HG03025 (cell line): Measurements from ENCODE around the gene SSTR3.
"Not testable (repeated sequence)": the region's sequence is repeated elsewhere in the genome, so short reads cannot be mapped to it uniquely, and the experiment has no call there.

Source experiments
- ATAC-seq: cut with Tn5 transposase; IDR thresholded peaks from one replicate; pipeline ENCODE4 v1.9.1; 2021; ENCODE audit warnings: mild to moderate bottlenecking, moderate library complexity; ENCODE audit not compliant: unreplicated experiment, low FRiP score

Gene SSTR3

DNA sequence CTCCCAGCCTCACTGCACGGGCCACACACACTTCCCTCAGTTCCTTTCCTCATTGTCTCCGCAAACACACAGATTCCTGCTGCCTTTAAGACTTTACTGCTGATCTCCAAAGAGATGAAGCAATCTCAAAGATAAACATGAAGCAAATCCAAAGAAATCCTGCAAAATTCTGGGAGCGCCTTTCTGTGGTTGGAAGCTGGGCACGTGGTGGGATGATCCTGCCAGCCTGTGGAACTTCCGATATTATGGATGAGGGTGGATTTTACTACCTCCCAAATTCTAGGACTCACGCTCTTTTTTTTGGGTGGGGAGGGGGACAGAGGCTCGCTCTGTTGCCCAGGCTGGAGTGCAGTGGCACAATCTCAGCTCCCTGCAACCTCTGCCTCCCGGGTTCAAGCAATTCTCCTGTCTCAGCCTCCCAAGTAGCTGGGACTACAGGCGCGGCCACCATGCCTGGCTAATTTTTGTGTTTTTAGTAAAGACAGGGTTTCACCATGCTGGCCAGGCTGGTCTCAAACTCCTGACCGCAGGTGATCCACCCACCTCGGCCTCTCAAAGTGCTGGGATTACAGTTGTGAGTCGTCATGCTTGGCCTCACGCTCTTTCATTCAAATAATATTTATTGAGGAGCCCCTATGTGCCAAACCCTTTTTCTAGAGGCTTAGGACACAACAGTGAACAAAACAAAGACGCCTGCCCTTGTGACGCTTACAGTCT, 41.4 kb downstream of the SSTR3 start:
- ATAC-seq: not testable (repeated sequence)

DNA sequence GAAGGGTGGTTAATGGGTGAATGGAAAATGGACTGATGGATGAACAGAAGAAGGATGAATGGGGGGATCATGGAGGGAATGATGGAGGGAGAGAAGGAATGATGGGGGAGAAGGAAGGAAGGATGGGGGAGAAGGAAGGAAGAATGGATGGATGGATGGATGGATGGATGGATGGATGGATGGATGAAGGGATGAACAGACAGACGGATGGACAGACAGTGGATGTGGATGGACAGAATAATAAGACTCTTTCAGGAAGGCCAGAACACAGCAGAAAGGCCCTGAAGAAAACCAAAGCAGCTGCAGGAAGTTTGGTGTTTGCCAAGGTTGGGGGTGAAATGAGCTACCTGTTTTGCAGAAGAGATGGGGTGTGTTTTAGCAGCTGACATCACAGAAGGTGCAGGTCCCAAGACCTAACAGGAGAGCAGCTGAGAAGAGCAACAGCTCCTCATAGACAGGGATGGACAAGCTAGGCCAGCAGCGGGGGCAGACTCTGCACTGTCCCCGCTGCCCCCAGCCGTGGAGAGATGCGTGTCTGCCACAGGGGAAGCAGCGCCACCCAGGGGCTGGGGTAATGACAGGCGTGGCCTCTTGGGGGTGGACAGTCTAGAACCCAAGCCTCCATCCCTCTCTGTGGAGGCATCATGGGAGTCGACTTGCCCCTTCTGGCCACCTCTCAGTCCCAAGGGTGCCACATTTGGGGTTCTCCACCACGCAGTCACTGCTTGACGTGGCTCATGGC, 42.2 kb downstream of the SSTR3 start:
- no peak for ATAC-seq

DNA sequence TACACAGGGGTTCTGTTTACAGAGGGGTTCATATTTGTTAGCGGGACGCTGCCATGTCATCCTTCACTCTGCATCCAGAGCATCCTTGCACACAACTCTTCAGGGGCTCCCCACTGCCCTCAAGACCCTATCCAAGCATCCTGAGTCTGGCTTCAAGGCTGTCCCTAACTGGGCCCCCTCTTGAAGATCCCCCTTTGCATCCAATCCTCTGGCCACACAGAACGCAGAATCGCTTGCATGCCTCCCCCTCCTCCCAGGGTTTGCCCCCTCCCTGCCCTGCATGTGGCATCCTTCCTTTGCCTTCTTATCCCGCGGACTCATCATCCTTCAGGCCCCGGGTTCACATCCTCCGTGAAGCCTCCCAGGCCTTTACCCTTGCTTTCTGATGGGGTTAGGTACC, 42.9 kb downstream of the SSTR3 start:
- ATAC-seq: no peak

DNA sequence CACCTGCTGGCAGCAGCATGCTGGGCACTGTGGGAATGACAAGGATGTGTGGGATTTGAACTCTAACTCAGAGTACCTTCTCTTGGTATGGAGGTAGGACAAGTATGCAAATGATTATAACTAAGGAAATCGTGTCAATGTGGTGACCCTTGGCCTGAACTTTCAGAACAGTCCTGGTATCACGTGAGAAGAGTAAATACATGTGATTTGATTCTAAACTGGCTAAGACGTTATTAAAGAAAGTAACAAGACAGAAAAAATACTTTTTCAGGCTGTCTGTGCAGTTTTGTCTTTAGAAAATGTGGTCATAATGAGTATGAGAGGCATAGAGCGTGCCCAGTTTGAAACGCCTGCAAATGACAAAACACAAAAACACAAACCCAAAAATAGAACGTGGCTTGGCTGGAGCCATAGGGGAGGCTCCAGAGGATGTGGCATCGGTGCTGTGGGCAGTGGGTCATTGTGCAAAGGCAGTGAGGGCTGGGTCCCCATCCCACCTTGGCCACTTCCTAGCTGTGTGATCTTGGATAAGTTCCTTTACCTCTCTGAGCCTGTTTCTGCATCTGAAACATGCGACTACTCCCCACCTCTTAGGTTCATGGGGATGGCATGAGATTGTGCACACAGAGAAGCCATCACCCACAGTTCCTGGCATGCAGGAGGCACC, 44.2 kb downstream of the SSTR3 start:
- no peak for ATAC-seq

DNA sequence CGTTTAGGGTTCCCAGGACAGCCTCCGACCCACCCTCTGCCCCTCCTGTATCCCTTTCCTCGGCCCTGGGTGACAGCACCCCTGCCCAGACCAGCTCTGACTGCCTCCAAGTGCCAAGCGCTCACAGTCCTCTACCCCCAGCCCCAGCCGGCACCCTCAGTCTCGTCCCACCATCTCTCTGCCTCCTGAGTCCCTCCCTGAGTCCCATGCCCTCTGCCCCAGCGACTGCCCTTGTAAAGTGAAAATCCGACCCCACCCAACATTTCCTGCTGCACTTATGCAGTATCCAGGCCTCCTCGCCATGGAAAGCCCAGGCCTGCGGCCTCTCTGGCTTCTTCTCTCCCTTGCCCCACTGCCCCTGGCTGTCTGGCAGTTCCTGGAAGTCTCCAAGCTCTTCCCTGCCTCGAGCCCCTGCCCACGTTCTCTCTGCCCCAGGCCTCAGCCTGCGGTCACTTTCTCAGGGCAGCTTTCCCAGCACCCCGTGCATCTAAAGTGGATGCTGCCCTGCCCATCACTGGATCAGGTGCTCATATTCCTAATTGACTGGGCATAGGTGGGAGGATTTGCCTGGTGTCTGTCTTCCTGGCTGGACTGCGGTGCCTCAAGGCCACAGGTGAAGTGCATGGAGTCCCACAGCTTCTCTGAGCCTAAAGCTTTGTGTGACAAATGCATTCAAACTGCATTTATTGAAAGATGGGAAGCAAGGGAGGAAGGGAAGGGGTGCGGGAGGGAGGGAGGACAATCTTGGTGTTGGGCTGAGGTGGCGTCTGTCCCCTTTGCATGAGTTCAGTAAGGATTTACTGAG, 44.9 kb downstream of the SSTR3 start:
- no peak for ATAC-seq

DNA sequence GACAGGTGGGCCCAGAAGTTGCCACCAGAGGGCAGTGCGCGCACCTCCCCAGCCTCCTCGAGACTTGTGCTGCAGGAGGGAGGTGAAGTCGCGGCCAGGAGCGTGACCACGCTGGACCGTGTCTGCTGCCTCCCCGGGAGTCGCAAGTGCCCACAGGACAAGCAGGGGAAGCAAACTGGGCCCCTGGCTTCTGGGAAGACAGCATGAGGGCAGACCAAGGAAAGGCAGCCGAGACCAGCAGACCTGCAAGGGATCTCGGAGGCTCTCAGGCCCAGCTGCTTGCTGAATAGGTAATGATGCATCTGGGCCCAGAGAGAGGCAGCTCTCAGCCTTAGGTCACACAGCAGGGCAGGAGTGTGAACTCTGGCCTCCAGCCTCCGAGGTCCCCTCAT, 45.6 kb downstream of the SSTR3 start:
- ATAC-seq: no peak

DNA sequence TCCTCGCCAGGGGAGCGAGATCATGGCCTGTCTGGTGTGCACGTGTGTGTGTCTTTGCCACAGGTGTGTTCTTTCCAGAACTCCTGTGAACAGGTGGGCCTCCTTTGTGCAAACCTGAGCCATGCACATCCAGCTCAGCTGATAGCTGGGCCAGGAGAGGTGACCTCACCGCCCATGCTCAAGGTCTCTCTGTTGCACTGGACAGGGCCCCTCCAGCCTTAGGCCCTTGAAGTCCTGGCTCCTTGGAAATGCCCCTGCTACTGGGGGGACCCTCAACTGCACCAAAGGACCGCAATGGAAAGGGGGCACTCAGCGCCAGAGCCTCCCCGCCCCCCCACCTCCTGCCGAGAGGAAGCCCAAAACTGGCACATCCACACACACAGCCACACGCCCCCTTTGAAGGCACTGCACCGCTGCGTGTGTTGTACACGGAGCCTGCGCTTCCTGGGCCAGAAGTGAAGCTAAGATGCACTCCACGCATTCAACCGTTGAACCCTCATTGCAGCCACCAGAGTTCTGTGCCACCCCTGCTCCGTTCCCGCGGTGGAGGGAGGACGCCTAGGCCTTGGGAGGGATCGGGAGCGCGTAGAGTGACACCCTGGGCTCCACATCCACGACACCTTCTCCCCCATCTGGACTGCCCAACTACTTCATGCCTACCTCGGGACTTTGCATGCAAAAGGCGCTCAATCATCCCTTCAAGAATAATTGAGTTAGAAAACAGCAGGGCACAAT, 46.2 kb downstream of the SSTR3 start:
- ATAC-seq: no peak

DNA sequence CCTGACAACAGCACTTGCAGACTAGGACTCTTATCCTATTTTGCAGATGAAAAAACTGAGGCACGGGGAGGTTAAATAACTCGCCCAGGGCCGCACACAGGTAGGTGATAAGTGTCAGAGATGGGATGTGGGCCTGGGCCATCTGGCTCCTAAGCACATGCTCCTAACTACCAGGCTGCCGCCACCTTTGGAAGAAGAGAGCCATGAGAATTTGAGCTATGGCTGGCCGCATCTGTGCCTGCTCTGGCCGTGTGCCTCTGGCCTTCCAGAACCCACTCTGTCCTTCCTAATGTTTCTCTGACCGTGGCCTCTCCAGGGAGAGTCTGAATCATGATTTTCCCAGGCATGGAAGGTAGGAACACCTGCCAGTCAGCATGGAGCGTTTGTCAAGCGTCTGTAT, 47.2 kb downstream of the SSTR3 start:
- ATAC-seq: no peak

DNA sequence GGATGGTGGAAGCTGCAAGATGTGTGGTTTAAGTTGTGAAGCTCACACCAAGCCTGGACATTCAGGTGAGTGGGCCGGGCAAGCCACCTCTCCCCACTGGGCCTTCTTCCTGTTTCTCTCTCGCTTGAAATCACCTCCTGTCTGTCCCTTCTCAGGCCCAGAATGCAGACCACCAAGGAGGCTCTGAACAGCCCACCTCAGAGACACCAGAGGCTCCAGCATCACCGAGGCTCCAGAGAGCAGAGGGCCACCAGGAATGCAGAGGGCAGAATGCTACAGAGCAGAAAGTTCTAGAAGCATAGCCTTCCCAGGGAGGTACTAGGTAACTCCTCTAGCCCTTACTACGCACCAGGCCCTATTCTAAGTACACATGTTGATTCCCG, 47.8 kb downstream of the SSTR3 start:
- no peak for ATAC-seq

DNA sequence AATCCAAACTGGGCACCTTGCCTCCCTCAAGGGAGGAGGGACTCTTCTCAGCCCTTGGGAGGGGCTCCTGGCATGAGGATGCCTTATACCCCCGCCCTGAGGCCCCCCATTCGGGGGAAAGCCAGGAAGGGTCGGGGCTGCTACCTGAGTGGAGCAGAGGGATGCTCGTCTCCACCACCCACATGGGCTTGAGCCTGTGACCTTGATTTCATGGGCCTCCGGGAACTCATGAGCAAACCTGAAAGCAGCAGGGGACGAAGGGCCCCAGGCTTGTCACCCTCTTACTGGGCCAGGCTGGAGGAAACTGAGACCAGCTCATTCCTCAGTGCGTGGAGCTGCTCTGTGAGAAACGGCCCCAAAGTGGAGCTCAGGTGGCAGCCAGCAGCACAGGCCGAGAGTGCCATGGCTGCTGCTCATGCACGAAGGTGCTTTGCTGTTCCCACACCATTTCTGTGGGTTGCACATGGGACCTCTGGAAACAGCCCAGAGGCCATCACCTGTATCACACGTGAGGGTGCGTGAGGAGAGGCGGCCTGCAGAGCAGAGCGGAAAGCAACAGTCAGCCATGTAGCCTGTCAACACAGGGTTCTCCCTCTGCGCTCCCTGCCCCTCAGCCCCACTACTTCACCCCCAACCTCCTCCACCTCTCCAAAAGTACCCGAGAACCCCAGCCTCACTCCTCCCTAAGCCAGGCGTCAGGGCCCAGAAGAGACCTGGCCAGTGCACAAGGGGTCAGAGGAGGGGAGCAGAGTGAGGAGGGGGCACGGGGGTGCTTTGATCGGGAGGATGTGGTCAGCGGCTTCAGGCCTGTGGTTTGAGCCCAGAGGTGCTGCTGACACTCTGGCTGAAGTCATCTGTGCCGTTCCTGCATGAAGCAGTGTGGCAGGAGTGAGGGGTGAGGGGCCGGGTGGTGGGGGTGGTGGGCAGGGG, 48.4 kb downstream of the SSTR3 start:
- no peak for ATAC-seq

DNA sequence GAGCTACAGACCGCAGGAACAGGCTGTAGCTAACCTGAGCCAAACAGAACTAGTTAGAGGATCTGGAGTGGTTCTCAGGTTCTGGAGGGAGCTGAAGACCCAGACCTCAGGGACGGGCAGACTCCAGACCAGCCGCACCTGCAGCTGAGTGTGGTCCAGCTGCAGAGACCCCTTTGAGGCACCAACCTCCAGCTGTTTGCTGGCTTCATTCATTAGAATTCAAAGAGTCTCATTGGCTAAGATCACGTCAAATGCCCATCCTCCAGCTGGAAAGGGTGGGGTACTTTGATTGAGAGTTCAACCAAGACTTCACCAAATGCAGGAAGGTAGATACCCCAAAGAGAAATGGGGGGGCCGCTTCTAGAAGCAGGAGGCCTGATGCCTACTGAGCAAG, 49.2 kb downstream of the SSTR3 start:
- ATAC-seq: no peak

DNA sequence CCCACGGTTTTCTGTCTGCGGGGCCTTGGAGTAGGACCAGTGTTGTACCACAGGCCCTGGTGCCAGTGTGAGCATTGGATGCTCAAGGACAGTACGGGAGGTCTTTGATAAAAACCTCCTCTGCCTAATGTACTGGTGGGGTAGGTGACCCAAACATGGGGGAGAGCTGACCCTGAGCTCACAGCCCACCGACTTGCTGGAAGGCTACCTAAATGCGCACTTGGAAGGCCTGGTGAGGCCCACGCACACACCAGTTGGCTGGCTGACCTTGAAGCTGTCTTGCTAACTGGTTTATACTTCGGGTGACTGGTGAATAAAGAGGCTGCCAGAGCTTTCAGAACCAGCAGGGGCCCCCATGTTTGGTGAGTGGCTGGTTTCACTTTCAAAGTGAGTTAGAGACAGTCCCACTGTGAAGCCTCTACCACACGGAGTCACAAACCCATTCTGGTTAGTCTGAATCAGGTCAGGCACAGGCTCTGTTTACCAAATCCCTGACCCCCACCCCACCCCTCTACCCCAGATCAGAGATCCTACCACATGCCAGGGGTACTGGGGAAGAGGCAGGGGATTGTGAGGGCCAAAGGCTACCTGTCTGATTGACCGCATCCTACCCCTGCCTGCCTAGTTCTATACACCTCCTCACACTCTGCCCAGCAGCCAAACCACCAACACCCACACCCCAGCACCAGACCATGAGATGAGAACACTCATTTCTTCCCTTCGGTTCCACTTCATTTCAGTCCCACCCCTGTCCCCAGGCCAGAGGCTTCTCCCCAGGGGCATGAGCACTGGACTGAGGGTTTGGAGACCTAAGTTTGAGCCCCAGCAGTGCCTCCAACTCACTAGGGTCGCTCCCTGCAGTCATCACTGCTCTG, 49.8 kb downstream of the SSTR3 start:
- no peak for ATAC-seq

DNA sequence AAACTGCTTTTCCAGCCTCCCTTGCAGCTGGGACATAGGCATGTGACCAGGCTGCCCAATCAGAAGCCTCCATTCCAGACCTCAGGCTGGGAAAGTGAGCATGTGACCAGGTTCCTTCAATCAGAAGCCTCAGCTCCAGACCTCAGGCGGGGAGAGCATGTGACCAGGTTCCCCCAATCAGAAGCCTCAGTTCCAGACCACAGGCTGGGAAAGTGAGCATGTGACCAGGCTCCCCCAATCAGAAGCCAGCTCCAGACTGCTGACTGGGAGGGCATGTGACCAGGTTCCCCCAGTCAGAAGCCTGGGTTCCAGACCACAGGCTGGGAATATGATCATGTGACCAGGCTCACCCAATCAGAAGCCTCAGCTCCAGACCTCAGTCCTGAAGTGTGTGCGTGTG, 50.8 kb downstream of the SSTR3 start:
- no peak for ATAC-seq

DNA sequence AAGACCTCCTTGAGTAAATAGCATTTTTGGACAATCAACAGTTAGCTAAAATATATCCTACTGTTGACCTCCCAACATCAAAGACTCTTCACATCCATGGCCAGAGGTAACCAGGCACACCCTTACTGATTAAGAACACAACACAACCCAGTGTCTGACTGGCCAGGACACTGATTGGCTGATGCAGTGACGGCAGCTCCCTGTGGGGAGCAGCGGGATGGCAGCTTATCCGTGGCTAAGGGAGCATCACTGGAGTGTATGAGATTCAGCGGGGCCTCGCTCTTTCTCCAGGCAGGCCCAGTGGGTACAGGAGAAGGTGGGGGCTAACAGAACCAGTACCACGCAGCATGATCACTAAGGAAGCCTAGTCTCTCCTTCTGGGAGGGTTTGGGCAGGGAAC, 52.2 kb downstream of the SSTR3 start:
- no peak for ATAC-seq

DNA sequence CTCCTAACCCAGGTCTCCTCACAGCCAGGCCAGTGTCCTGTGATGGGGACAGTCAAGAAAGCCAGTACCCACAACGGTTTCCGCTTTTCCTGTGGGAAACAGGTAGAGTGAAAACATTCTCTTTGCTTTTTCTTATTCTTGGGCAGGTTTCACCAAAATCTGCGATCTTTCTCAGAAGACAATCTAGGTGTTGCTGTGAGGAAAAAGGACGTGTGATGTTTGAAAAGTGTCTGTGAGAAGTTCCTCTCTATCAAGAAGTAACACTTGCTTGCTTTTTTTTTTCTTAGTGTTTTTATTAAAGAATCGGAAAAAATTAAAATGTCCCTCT, 53.4 kb downstream of the SSTR3 start:
- no peak for ATAC-seq

DNA sequence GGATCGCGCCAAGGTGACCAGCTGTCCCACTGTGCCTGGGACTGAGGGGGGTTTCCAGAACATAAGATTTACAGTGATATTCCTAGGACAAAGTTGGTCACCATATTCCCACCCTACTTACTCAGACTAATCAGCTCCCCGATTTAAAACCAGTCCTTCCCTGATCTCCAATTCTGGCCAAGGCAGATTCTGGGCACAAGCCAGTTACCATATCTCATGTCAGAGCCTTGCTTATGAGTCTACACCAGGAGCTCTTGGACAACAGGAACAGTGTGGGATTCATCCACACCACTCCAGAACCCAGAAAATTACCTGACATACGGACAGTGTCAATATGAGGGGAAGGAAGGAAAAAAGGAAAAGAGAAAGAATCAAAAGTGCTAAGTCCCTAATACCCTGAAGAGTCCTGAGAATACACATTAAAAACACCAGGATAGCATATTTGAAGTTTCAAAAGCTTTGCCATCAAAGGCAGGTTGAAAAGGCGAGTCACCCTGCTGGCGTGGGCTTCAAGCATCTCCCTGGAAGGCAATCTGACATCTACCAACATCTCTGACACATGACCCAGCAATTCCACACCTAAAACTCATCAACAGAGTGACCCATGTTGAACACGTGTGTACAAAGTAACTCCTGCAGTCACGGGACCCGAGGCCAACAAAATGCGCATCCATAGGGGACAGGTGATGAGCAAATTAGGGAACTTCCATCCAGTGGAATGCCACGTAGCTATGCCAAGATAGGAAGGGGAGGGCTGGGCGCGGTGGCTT, 54.6 kb downstream of the SSTR3 start:
- ATAC-seq: no peak

DNA sequence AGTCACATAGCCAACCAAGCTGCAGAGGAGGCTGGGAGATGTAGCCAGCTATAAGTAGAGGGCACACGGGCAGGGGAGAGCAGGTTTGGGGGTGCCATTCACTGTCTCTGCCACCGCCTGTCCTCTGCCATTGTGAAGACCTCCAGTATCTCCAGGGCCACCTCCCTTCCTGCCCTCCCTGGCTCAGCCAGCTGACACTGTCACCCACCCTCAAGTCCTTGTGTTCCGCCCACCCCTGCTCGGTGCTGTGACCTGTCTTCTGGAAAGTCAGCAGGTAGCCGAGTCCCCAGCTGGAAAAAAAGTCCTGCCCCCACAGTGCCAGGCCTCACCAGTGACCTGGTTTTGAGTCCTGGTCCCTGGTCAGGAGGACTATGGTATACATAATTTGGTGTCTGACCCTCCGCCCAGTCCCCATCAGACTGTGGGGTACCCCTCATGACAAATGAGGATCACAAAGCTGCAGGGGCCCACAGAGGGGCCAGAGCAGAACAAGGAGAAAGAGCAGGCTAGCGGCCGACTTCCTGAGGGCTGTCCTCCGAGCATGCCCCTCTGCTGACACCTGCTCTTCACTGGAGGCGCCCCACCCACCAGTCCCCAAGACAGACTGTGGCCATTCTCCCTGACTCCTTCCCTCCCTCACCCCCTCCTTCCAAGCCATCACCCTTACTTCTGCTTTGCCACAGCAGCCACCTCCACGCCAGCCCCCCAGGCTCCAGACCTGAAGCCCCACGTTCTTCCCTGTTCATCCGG, 55.4 kb downstream of the SSTR3 start:
- ATAC-seq: no peak
